Body of pancreas (tissue), 4 donors: ENCODE results near the gene MYOM1. TPM values are rescaled to one million over a fixed set of nuclear protein-coding genes. Genes with fewer than 3 reads are reported as not detected.

ENCODE experiments used
- ATAC-seq: fragments of 150-250 bp; one replicate; pipeline ENCODE4 v1.9.1; 2016
- DNase-seq, 4 donors: peaks; one replicate each; pipeline ENCODE4 v3.0.0-alpha.2; 2019
- H3K27ac ChIP-seq, 4 donors: fragments of 200-600 bp; sonication (generic); 1 replicate in 3 of 4; 2 replicates in 1 of 4; pipeline versions ENCODE4 v1.5.1 to v1.6.1; 2016 to 2019; ENCODE audit warnings: mild to moderate bottlenecking in 1 of 4, mixed read lengths in 1 of 4, moderate library complexity in 1 of 4
- H3K27me3 ChIP-seq, 2 donors: fragments of 200-600 bp; sonication (generic); one replicate each; pipeline ENCODE4 v1.6.0; 2016; ENCODE audit warnings: mild to moderate bottlenecking in 1 of 2
- H3K36me3 ChIP-seq, 2 donors: fragments of 200-600 bp; sonication (generic); replicated peaks in 1 of 2; 2 replicates each; pipeline ENCODE4 v1.5.1; 2016; ENCODE audit warnings: low read depth in 2 of 2; ENCODE audit not compliant: insufficient read depth in 1 of 2
- H3K4me1 ChIP-seq: fragments of 200-600 bp; sonication (generic); one replicate; pipeline ENCODE4 v1.6.0; 2016
- H3K4me3 ChIP-seq, 2 donors: fragments of 200-600 bp; sonication (generic); 1 replicate in 1 of 2; 2 replicates in 1 of 2; pipeline ENCODE4 v1.5.1; 2016 to 2019
- H3K9me3 ChIP-seq, 3 donors: fragments of 200-600 bp; sonication (generic); 1 replicate in 2 of 3; 2 replicates in 1 of 3; pipeline ENCODE4 v1.5.1; 2016
- CTCF ChIP-seq, 7 experiments: fragments of 450-650 bp in 4 of 7; fragments of 200-600 bp in 3 of 7; sonication (generic) in 3 of 7; IDR thresholded peaks; one replicate each; pipeline ENCODE4 v1.5.1; 2016 to 2019; ENCODE audit warnings: antibody characterized with exemption in 7 of 7
- POLR2A ChIP-seq, 3 donors: fragments of 450-650 bp; IDR thresholded peaks; one replicate each; pipeline ENCODE4 v1.6.1; 2016; ENCODE audit warnings: antibody characterized with exemption in 3 of 3, mild to moderate bottlenecking in 2 of 3
- WGBS, 2 donors: methylation state at CpG; one replicate each; pipeline ENCODE4 v1.1.5; 2017; 5-methylcytosine and 5-hydroxymethylcytosine counted together
- intact Hi-C: fragments of 100-400 bp; cut with DNase I; formaldehyde crosslinking; loops from one replicate; pipeline ENCODE4 v1.15.1; 2023
- total RNA-seq, 2 donors: library from RNA; depleted of rRNA; stranded (reverse); fragments of >200 nt; gene quantifications; one replicate each; pipeline ENCODE4 v1.1.0, GENCODE V29; 2016

Gene MYOM1
- total RNA-seq, 2 donors from 2014 or later: 10.9 to 21.8 TPM

- Histone ChIP-seq H3K27ac (peak overlapping the region in 1 of 4 donors; percentile 21), H3K4me3 (no peak overlapping the region), H3K27me3 (no peaks in the 10 kb centered on the region), H3K36me3 (no peaks in the 10 kb centered on the region), H3K9me3 (no peaks in the 10 kb centered on the region), H3K4me1 (peaks cover 19% of the 10 kb centered on the region)
- TF ChIP-seq POLR2A (IDR thresholded peaks at IDR 0.05): no peak
- TF ChIP-seq CTCF (IDR thresholded peaks at IDR 0.05): no peak
- intact Hi-C loops: no loop called here
- DNase-seq: no peak
- no peak for ATAC-seq
Measured at GRCh38 chr18:3094338-3094684, 125.5 kb downstream of the MYOM1 start.

- Histone ChIP-seq H3K4me1 (peaks cover 20% of the 10 kb centered on the region), H3K27me3 (no peaks in the 10 kb centered on the region), H3K27ac (peak overlapping the region in 2 of 4 donors; percentile 1 to 36), H3K4me3 (no peak overlapping the region), H3K9me3 (no peaks in the 10 kb centered on the region), H3K36me3 (no peaks in the 10 kb centered on the region)
- TF ChIP-seq POLR2A (IDR thresholded peaks at IDR 0.05): no peak
- TF ChIP-seq CTCF (IDR thresholded peaks at IDR 0.05): no peak
- DNase-seq (peak; percentile 40 to 64 (median 54)), ATAC-seq (peak; percentile 64)
- 57 to 63% methylated on average over 10 of the region's 10 CpGs for WGBS, 2 donors
- intact Hi-C loops: no loop called here
Measured at GRCh38 chr18:3093624-3094337, 126.0 kb downstream of the MYOM1 start.

GRCh38 chr18:3092727-3093126, 127.0 kb downstream of the MYOM1 start:
- TF ChIP-seq CTCF (IDR thresholded peaks at IDR 0.05) (no peak), POLR2A (IDR thresholded peaks at IDR 0.05) (no peak)
- 91 to 94% methylated on average over 7 of the region's 7 CpGs for WGBS, 2 donors

GRCh38 chr18:3089579-3089978, 130.2 kb downstream of the MYOM1 start:
- Histone ChIP-seq H3K27me3 (no peaks in the 10 kb centered on the region), H3K4me3 (no peak overlapping the region), H3K27ac (peak overlapping the region in 2 of 4 donors; percentile 24 to 50), H3K9me3 (no peaks in the 10 kb centered on the region), H3K4me1 (peaks cover 24% of the 10 kb centered on the region), H3K36me3 (no peaks in the 10 kb centered on the region)
- TF ChIP-seq CTCF (IDR thresholded peaks at IDR 0.05): no peak
- TF ChIP-seq POLR2A (IDR thresholded peaks at IDR 0.05): no peak
- 27 to 47% methylated on average over 3 of the region's 3 CpGs for WGBS, 2 donors
- peak in 1 of 4 donors; percentile 20 for DNase-seq
- peak; percentile 33 for ATAC-seq
- intact Hi-C loops: no loop called here

More at GRCh38 chr18:3092727-3093126, 127.0 kb downstream of the MYOM1 start:
- Histone ChIP-seq H3K27ac (no peak overlapping the region), H3K36me3 (no peaks in the 10 kb centered on the region), H3K4me3 (no peak overlapping the region), H3K27me3 (no peaks in the 10 kb centered on the region), H3K9me3 (no peaks in the 10 kb centered on the region), H3K4me1 (peaks cover 25% of the 10 kb centered on the region)
- intact Hi-C loops: no loop called here
- DNase-seq (no peak), ATAC-seq (no peak)

GRCh38 chr18:3088449-3088848, 131.3 kb downstream of the MYOM1 start:
- no peaks in the 10 kb centered on the region for H3K9me3 ChIP-seq
- no peaks in the 10 kb centered on the region for H3K36me3 ChIP-seq
- 82 to 86% methylated on average over 3 of the region's 3 CpGs for WGBS, 2 donors
- H3K27me3 ChIP-seq: no peaks in the 10 kb centered on the region
- TF ChIP-seq POLR2A (IDR thresholded peaks at IDR 0.05) (no peak), CTCF (IDR thresholded peaks at IDR 0.05) (no peak)
- intact Hi-C loops: no loop called here
- ATAC-seq: peak; percentile 35
- H3K4me3 ChIP-seq: no peak overlapping the region
- DNase-seq: peak in 1 of 4 donors; percentile 16
- H3K27ac ChIP-seq: peak overlapping the region in 1 of 4 donors; percentile 15
- peaks cover 12% of the 10 kb centered on the region for H3K4me1 ChIP-seq
